ENCODE data around the gene OXA1L. TPM values are rescaled to one million over a fixed set of nuclear protein-coding genes. Genes with fewer than 3 reads are reported as not detected.
"Not testable (repeated sequence)": the region's sequence is repeated elsewhere in the genome, so short reads cannot be mapped to it uniquely, and the experiment has no call there.

Gene OXA1L
- 115 to 118 TPM (median 117 TPM) in 3 replicates for total RNA-seq

- Mint-ChIP-seq H3K9me3 (peaks cover 18% of the 10 kb centered on the region), H3K4me1 (peaks cover 26% of the 10 kb centered on the region), H3K27ac (peak within 1 kb of the TSS; percentile 98), H3K36me3 (peaks cover 44% of the 10 kb centered on the region), H3K27me3 (ENCODE audit: low read depth) (no peaks in the 10 kb centered on the region), H3K4me3 (peak within 1 kb of the TSS; percentile 91)
- DNase-seq (ENCODE audit: low spot score in 2 of 2, unreplicated experiment in 2 of 2) = peak; percentile 95 to 97
- no peak for TF ChIP-seq CTCF (IDR thresholded peaks at IDR 0.05; ENCODE audit: unreplicated experiment)
These were observed at the start of gene OXA1L for GRCh38 chr14:22766457-22767322. OXA1L (plus strand) TSS chr14:22766688; CDS start chr14:22766702, 14 bp downstream.

GRCh38 chr14:22718091-22718490 is 48.4 kb upstream of the OXA1L start:
- no peak overlapping the region for H3K4me3 Mint-ChIP-seq
- H3K36me3 Mint-ChIP-seq = no peaks in the 10 kb centered on the region
- no peak for DNase-seq (ENCODE audit: low spot score in 2 of 2, unreplicated experiment in 2 of 2)
- H3K27ac Mint-ChIP-seq = no peak overlapping the region
- peaks cover 45% of the 10 kb centered on the region for H3K27me3 Mint-ChIP-seq (ENCODE audit: low read depth)
- no peaks in the 10 kb centered on the region for H3K4me1 Mint-ChIP-seq
- H3K9me3 Mint-ChIP-seq = peaks cover 7% of the 10 kb centered on the region
- TF ChIP-seq CTCF (IDR thresholded peaks at IDR 0.05; ENCODE audit: unreplicated experiment) = no peak

GRCh38 chr14:22721213-22721612 is 45.3 kb upstream of the OXA1L start:
- Mint-ChIP-seq H3K36me3 (no peaks in the 10 kb centered on the region), H3K4me3 (no peak overlapping the region), H3K27ac (no peak overlapping the region), H3K9me3 (peaks cover 7% of the 10 kb centered on the region), H3K27me3 (ENCODE audit: low read depth) (peaks cover 32% of the 10 kb centered on the region), H3K4me1 (no peaks in the 10 kb centered on the region)
- TF ChIP-seq CTCF (IDR thresholded peaks at IDR 0.05; ENCODE audit: unreplicated experiment) = no peak
- DNase-seq (ENCODE audit: low spot score in 2 of 2, unreplicated experiment in 2 of 2) = no peak

GRCh38 chr14:22723815-22724214 is 42.7 kb upstream of the OXA1L start:
- Mint-ChIP-seq H3K27ac (no peak overlapping the region), H3K27me3 (ENCODE audit: low read depth) (peaks cover 25% of the 10 kb centered on the region), H3K4me1 (no peaks in the 10 kb centered on the region), H3K4me3 (no peak overlapping the region), H3K9me3 (peaks cover 7% of the 10 kb centered on the region), H3K36me3 (no peaks in the 10 kb centered on the region)
- no peak for DNase-seq (ENCODE audit: low spot score in 2 of 2, unreplicated experiment in 2 of 2)
- no peak for TF ChIP-seq CTCF (IDR thresholded peaks at IDR 0.05; ENCODE audit: unreplicated experiment)

GRCh38 chr14:22724847-22725246 is 41.6 kb upstream of the OXA1L start:
- H3K27ac Mint-ChIP-seq; H3K4me1 Mint-ChIP-seq; H3K4me3 Mint-ChIP-seq; H3K9me3 Mint-ChIP-seq; H3K36me3 Mint-ChIP-seq; DNase-seq (ENCODE audit: low spot score in 2 of 2, unreplicated experiment in 2 of 2): not testable (repeated sequence)
- H3K27me3 Mint-ChIP-seq (ENCODE audit: low read depth) = peaks cover 21% of the 10 kb centered on the region

GRCh38 chr14:22725374-22725773 is 41.1 kb upstream of the OXA1L start:
- H3K9me3 Mint-ChIP-seq, H3K4me3 Mint-ChIP-seq, H3K27ac Mint-ChIP-seq: not testable (repeated sequence)

More at GRCh38 chr14:22725374-22725773, 41.1 kb upstream of the OXA1L start:
- DNase-seq (ENCODE audit: low spot score in 2 of 2, unreplicated experiment in 2 of 2); H3K36me3 Mint-ChIP-seq; H3K4me1 Mint-ChIP-seq: not testable (repeated sequence)
- peaks cover 18% of the 10 kb centered on the region for H3K27me3 Mint-ChIP-seq (ENCODE audit: low read depth)
